Gastroesophageal sphincter (tissue), 4 donors: ENCODE results near the gene MACROD1. TPM values are rescaled to one million over a fixed set of nuclear protein-coding genes. Genes with fewer than 3 reads are reported as not detected.
A peak's percentile ranks its signal among the peaks of the same experiment; 100 is the strongest.

Experiments
- ATAC-seq: fragments of 150-250 bp; one replicate; pipeline ENCODE4 v1.9.1; 2016; ENCODE audit warnings: mild to moderate bottlenecking, moderate library complexity
- H3K27ac ChIP-seq, 4 donors: fragments of 200-600 bp; sonication (generic) in 3 of 4; 1 replicate in 3 of 4; 2 replicates in 1 of 4; pipeline ENCODE4 v1.5.1; 2016 to 2019
- H3K27me3 ChIP-seq: fragments of 200-600 bp; sonication (generic); one replicate; pipeline ENCODE4 v1.5.1; 2019
- H3K36me3 ChIP-seq, 2 donors: fragments of 200-600 bp; sonication (generic); one replicate each; pipeline ENCODE4 v1.5.1; 2019; ENCODE audit warnings: control low read depth in 1 of 2
- H3K4me1 ChIP-seq, 3 donors: fragments of 200-600 bp; sonication (generic); 1 replicate in 2 of 3; 2 replicates in 1 of 3; pipeline ENCODE4 v1.5.1; 2016 to 2019; ENCODE audit warnings: control low read depth in 2 of 3
- H3K4me3 ChIP-seq, 2 donors: fragments of 200-600 bp; sonication (generic); one replicate each; pipeline ENCODE4 v1.5.1; 2019; ENCODE audit warnings: mild to moderate bottlenecking in 1 of 2, moderate library complexity in 1 of 2
- H3K9me3 ChIP-seq, 3 donors: fragments of 200-600 bp; sonication (generic); one replicate each; pipeline ENCODE4 v1.5.1; 2017 to 2019; ENCODE audit warnings: control low read depth in 2 of 3
- EP300 ChIP-seq: sonication (generic); formaldehyde crosslinking; IDR thresholded peaks from one replicate; pipeline ENCODE4 v1.6.1; 2017; ENCODE audit warnings: antibody characterized with exemption, mild to moderate bottlenecking
- POLR2A ChIP-seq, 2 donors: fragments of 450-650 bp; IDR thresholded peaks; one replicate each; pipeline ENCODE4 v1.6.1; 2017; ENCODE audit warnings: antibody characterized with exemption in 2 of 2, mild to moderate bottlenecking in 2 of 2, moderate library complexity in 1 of 2
- POLR2AphosphoS5 ChIP-seq: sonication (generic); formaldehyde crosslinking; IDR thresholded peaks from one replicate; pipeline ENCODE4 v1.6.1; 2017; ENCODE audit warnings: antibody characterized with exemption
- WGBS, 2 donors: methylation state at CpG; one replicate each; pipeline ENCODE4 v1.1.5; 2018; ENCODE audit warnings: low coverage in 1 of 2; 5-methylcytosine and 5-hydroxymethylcytosine counted together
- total RNA-seq, 4 donors: library from RNA; depleted of rRNA; stranded (reverse); fragments of >200 nt; gene quantifications; one replicate each; pipeline ENCODE4 v1.1.0, GENCODE V29; 2016
- TF ChIP-seq, protein P1 (sequence below), 4 experiments: fragments of 200-600 bp in 2 of 4; fragments of 450-650 bp in 2 of 4; sonication (generic) in 1 of 4; IDR thresholded peaks; one replicate each; pipeline ENCODE4 v1.5.1; 2017 to 2019; ENCODE audit warnings: antibody characterized with exemption in 4 of 4, mild to moderate bottlenecking in 2 of 4, moderate library complexity in 2 of 4

Gene MACROD1
- total RNA-seq, 4 donors from 2014 or later: 26.9 to 56.2 (median 30.4) TPM

GRCh38 chr11:64007160-64007628, 158.7 kb downstream of the MACROD1 start:
- peak; percentile 50 for ATAC-seq
- peak overlapping the region in 3 of 4 donors; percentile 17 to 67 (median 49) for H3K27ac ChIP-seq
- 0 to 1% methylated on average over 9 to 16 of the region's 27 CpGs for WGBS, 2 donors

DNA sequence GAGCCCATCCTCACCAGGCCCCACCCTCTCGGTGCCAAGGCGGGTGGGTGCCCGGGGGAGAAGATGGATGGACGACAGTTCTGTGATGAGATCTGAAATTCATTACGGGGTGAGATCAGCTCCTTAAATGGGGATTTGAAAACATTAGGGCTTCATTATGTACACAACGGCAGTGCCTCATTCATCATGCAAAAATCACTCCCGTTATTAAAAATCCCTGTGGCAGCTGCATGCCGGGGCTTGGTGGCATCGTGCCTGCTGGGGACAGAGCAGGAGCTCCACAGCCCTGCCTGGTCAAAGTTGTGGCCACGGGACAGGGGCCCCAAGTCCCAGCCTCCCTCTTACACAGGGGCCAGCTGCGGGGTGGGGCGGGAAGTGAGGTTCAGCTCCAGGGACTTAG, 159.5 kb downstream of the MACROD1 start:
- Histone ChIP-seq H3K36me3 (no peaks in the 10 kb centered on the region), H3K4me3 (no peak overlapping the region), H3K4me1 (peaks cover 0 to 36% (median 18%) of the 10 kb centered on the region in 3 donors), H3K27me3 (peaks cover 12% of the 10 kb centered on the region), H3K9me3 (no peaks in the 10 kb centered on the region), H3K27ac (no peak overlapping the region)
- no peak for TF ChIP-seq EP300
- no peak for TF ChIP-seq POLR2AphosphoS5
- TF ChIP-seq, protein P1, sequence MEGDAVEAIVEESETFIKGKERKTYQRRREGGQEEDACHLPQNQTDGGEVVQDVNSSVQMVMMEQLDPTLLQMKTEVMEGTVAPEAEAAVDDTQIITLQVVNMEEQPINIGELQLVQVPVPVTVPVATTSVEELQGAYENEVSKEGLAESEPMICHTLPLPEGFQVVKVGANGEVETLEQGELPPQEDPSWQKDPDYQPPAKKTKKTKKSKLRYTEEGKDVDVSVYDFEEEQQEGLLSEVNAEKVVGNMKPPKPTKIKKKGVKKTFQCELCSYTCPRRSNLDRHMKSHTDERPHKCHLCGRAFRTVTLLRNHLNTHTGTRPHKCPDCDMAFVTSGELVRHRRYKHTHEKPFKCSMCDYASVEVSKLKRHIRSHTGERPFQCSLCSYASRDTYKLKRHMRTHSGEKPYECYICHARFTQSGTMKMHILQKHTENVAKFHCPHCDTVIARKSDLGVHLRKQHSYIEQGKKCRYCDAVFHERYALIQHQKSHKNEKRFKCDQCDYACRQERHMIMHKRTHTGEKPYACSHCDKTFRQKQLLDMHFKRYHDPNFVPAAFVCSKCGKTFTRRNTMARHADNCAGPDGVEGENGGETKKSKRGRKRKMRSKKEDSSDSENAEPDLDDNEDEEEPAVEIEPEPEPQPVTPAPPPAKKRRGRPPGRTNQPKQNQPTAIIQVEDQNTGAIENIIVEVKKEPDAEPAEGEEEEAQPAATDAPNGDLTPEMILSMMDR (IDR thresholded peaks at IDR 0.05): no peak
- TF ChIP-seq POLR2A (IDR thresholded peaks at IDR 0.05): no peak
- WGBS, 2 donors: no CpG with 5 or more reads among the region's 12 CpGs
- ATAC-seq: no peak

More at GRCh38 chr11:64007160-64007628, 158.7 kb downstream of the MACROD1 start:
- Histone ChIP-seq H3K4me1 (peaks cover 0 to 28% (median 13%) of the 10 kb centered on the region in 3 donors), H3K27me3 (peaks cover 12% of the 10 kb centered on the region), H3K36me3 (no peaks in the 10 kb centered on the region), H3K9me3 (no peaks in the 10 kb centered on the region), H3K4me3 (peak overlapping the region; percentile 20 to 46)
- TF ChIP-seq, protein P1 (IDR thresholded peaks at IDR 0.05): no peak
- TF ChIP-seq POLR2A (IDR thresholded peaks at IDR 0.05) (no peak), POLR2AphosphoS5 (no peak), EP300 (no peak)

DNA sequence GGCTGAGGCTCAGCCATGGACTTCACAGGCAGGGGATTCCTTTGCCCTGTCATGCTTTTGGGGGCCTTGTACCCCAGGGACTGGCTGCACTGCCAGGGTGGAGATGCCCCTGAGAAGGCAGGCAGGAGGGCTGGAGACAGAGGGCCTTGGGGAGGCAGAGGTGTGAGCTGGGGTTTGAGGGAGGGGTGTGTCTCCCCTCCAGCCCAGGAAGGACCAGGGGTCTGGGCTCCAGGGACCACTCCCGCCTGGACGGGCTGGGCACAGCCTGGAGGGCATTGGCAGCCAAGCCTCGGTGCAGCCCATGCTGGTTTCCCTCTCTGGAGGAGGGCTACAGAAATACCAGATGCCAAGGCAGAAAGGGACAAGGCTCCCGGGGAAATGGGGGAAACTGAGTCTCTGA, 160.2 kb downstream of the MACROD1 start:
- Histone ChIP-seq H3K36me3 (no peaks in the 10 kb centered on the region), H3K27me3 (peaks cover 12% of the 10 kb centered on the region), H3K4me3 (no peak overlapping the region), H3K4me1 (peaks cover 0 to 43% (median 20%) of the 10 kb centered on the region in 3 donors), H3K9me3 (no peaks in the 10 kb centered on the region), H3K27ac (no peak overlapping the region)
- WGBS, 2 donors: no CpG with 5 or more reads among the region's 4 CpGs
- TF ChIP-seq, protein P1 (IDR thresholded peaks at IDR 0.05): no peak
- TF ChIP-seq POLR2A (IDR thresholded peaks at IDR 0.05): no peak
- TF ChIP-seq EP300: no peak
- no peak for TF ChIP-seq POLR2AphosphoS5
- ATAC-seq: no peak

DNA sequence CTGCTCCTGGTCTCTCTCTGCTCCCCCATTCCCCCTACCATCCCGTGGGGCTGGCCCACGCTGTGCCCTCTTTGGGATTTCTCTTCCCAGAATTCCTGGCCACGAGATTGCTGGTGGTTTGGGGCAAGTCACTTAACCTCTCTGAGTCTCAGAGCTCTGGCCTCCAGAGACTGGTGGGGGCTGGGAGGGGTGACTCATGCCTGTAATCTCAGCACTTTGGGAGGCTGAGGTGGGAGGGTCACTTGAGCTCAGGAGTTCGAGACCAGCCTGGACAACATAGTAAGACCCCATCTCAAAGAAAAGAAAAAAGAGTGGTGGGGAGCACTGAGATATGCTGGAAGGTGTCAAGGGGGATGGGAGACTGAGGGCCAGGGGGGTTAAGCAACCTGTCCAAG, 161.3 kb downstream of the MACROD1 start:
- Histone ChIP-seq H3K4me1 (peaks cover 0 to 54% (median 28%) of the 10 kb centered on the region in 3 donors), H3K27me3 (peaks cover 20% of the 10 kb centered on the region)
- no peak for ATAC-seq

More for the DNA sequence above, 161.3 kb downstream of the MACROD1 start:
- TF ChIP-seq, protein P1 (IDR thresholded peaks at IDR 0.05): no peak
- TF ChIP-seq EP300 (no peak), POLR2AphosphoS5 (no peak), POLR2A (IDR thresholded peaks at IDR 0.05) (no peak)
- no peak overlapping the region for H3K4me3 ChIP-seq
- H3K9me3 ChIP-seq: no peaks in the 10 kb centered on the region
- H3K27ac ChIP-seq: no peak overlapping the region
- 100% methylated on average over 1 of the region's 4 CpGs; no CpG with 5 or more reads in 1 of the 2 donors for WGBS, 2 donors
- H3K36me3 ChIP-seq: no peaks in the 10 kb centered on the region
